ENCODE results near the gene PGLYRP1. TPM values are rescaled to one million over a fixed set of nuclear protein-coding genes. Genes with fewer than 3 reads are reported as not detected.

PGLYRP1 gene, protein sequence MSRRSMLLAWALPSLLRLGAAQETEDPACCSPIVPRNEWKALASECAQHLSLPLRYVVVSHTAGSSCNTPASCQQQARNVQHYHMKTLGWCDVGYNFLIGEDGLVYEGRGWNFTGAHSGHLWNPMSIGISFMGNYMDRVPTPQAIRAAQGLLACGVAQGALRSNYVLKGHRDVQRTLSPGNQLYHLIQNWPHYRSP
- not detected for total RNA-seq

GRCh38 chr19:46022431-46023310 is at the start of gene PGLYRP1:
Gene PGLYRP1, minus strand, starts transcription at chr19:46023053. Its CDS starts 32 bp downstream, at chr19:46023021.

DNA sequence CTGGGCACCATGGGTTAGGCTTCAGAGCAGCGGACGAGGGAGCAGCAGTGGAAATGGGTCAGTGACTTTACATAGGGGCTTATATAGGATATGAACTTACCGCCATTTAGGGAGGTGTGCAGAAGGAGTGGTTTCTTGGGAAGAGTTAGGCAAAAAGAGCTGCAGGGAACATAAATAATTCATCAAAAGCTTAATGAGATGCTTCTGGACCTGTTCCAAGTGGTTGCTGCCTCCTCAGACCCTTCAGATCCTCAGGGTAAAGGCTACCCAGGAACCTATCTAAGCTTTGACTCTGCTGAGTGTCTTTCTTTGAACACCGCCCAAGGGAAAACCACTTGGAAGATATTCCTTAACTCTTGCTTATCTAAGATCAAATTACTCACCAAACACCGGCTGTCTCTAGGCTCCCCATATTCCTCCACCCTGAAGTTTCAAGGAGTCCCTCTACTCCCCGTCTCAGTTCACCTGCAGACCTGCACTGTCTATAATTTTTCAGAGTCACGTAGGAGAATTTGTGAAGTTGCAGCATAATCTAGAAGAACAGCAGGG is 18.2 kb upstream of the PGLYRP1 start, which contains the start of gene IGFL4:
IGFL4 (minus strand) TSS at position 51 of the 549 bp plus-strand sequence; CDS start at position 11, 40 bp downstream.

DNA sequence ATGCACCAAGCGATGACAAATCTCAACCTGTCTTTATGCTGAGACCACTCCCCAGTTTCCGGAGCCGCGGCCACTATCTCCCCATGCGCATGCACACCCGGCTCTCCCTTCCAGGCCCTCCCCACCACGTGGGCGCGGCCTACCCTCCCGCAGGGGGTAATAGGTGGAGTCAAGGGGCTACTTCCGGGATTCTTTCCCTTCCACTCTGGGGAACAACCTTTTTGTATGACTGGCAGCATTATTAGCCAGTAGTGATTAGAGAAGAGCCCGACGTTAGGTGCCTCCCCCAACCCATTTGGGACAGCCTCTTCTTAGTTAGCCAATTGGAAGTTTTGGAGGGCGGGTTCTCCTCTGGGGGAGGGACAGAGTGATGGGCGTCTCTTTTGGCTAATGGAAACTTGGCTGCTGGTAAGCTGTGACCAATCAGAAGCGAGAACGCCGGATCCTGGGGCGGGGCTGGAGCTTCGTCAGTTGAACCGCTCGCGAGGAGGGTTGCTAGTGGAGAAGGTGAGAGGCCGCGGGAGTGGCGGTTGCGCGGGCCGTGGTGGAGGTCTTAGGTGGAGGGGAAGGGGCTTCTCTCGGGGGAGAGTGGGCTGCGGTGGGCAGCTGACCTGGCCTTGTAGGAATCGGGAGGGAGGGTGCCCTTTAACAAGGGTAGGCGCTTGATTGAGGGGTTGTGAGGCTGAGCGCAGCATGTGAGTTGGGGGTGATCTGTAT is 27.7 kb downstream of the PGLYRP1 start, which contains the start of gene CCDC61:
CCDC61 (plus strand) TSS at position 470 of the 717 bp plus-strand sequence. CDS start 7,552 bp downstream, outside the sequence.

GRCh38 chr19:45973553-45974338 is 49.1 kb downstream of the PGLYRP1 start, which contains the start of gene NOVA2:
Gene NOVA2, minus strand, starts transcription at chr19:45973865. Its CDS starts 514 bp downstream, at chr19:45973351.

Small RNA genes lying within 50 kb of the gene (small RNA-seq; reads per million reads assigned to genes)
- 271 reads per million, percentile 97 among the genes with 10 or more reads in this experiment for gene MIR769 (ENCODE audit: low replicate concordance)

Other genes starting within 250 kb of the PGLYRP1 start
- 36.0 TPM for gene DMPK, start 240.6 kb downstream of the PGLYRP1 start, total RNA-seq
- 85.8 TPM for gene DMWD, start 230.2 kb downstream of the PGLYRP1 start, total RNA-seq
- gene RSPH6A, start 207.7 kb downstream of the PGLYRP1 start, total RNA-seq = 0.31 TPM
- gene SYMPK, start 159.9 kb downstream of the PGLYRP1 start, total RNA-seq = 33.5 TPM
- not detected for gene FOXA3, start 158.7 kb downstream of the PGLYRP1 start, total RNA-seq
- 28.8 TPM for gene IRF2BP1, start 136.9 kb downstream of the PGLYRP1 start, total RNA-seq
- 1.9 TPM for gene MYPOP, start 120.4 kb downstream of the PGLYRP1 start, total RNA-seq
- gene NANOS2, start 108.3 kb downstream of the PGLYRP1 start, total RNA-seq = not detected
- 28.2 TPM for gene NOVA2, start 49.2 kb downstream of the PGLYRP1 start, total RNA-seq
- 4.4 TPM for gene CCDC61, start 27.6 kb downstream of the PGLYRP1 start, total RNA-seq
- 4.1 TPM for gene IGFL4, start 17.9 kb upstream of the PGLYRP1 start, total RNA-seq
- gene IGFL3, start 101.6 kb upstream of the PGLYRP1 start, total RNA-seq = not detected
- 2.2 TPM for gene IGFL2, start 125.2 kb upstream of the PGLYRP1 start, total RNA-seq
- gene IGFL1, start 206.7 kb upstream of the PGLYRP1 start, total RNA-seq = not detected